Measurements from ENCODE around the gene TLNRD1.

The TLNRD1 gene

GRCh38 chr15:81029414-81030300 lies 28.9 kb downstream of the TLNRD1 start:
- Histone ChIP-seq H3K9me3 (ENCODE audit: control insufficient read depth, insufficient read depth, low read depth, low read length) (peaks cover 14% of the 10 kb centered on the region), H3K36me3 (ENCODE audit: control insufficient read depth, insufficient read depth, low read length) (no peaks in the 10 kb centered on the region), H3K9ac (ENCODE audit: low read length) (no peak overlapping the region), H3K27ac (ENCODE audit: low read depth, low read length) (no peak overlapping the region), H3K4me1 (ENCODE audit: control insufficient read depth, insufficient read depth, low read length) (peaks cover under 1% of the 10 kb centered on the region; the same call in 1 of the 2 replicates), H3K4me3 (ENCODE audit: low read depth, low read length) (no peak overlapping the region), H3K27me3 (ENCODE audit: control insufficient read depth, insufficient read depth, low read length) (no peaks in the 10 kb centered on the region)

GRCh38 chr15:81030301-81030750 lies 29.6 kb downstream of the TLNRD1 start:
- Histone ChIP-seq H3K4me1 (ENCODE audit: control insufficient read depth, insufficient read depth, low read length) (no peaks in the 10 kb centered on the region; the same call in 1 of the 2 replicates), H3K9ac (ENCODE audit: low read length) (no peak overlapping the region), H3K9me3 (ENCODE audit: control insufficient read depth, insufficient read depth, low read depth, low read length) (peaks cover 14% of the 10 kb centered on the region), H3K27me3 (ENCODE audit: control insufficient read depth, insufficient read depth, low read length) (no peaks in the 10 kb centered on the region), H3K4me3 (ENCODE audit: low read depth, low read length) (no peak overlapping the region), H3K36me3 (ENCODE audit: control insufficient read depth, insufficient read depth, low read length) (no peaks in the 10 kb centered on the region), H3K27ac (ENCODE audit: low read depth, low read length) (no peak overlapping the region)

- H3K9ac ChIP-seq (ENCODE audit: low read length): no peak overlapping the region
- no peak overlapping the region for H3K4me3 ChIP-seq (ENCODE audit: low read depth, low read length)
- H3K27ac ChIP-seq (ENCODE audit: low read depth, low read length): no peak overlapping the region
- no peaks in the 10 kb centered on the region for H3K27me3 ChIP-seq (ENCODE audit: control insufficient read depth, insufficient read depth, low read length)
- peaks cover 14% of the 10 kb centered on the region for H3K9me3 ChIP-seq (ENCODE audit: control insufficient read depth, insufficient read depth, low read depth, low read length)
- no peaks in the 10 kb centered on the region; the same call in 1 of the 2 replicates for H3K4me1 ChIP-seq (ENCODE audit: control insufficient read depth, insufficient read depth, low read length)
- no peaks in the 10 kb centered on the region for H3K36me3 ChIP-seq (ENCODE audit: control insufficient read depth, insufficient read depth, low read length)
Measured at GRCh38 chr15:81031203-81031602, 30.5 kb downstream of the TLNRD1 start.

- no peaks in the 10 kb centered on the region; the same call in 1 of the 2 replicates for H3K4me1 ChIP-seq (ENCODE audit: control insufficient read depth, insufficient read depth, low read length)
- H3K36me3 ChIP-seq (ENCODE audit: control insufficient read depth, insufficient read depth, low read length): no peaks in the 10 kb centered on the region
- H3K9ac ChIP-seq (ENCODE audit: low read length): no peak overlapping the region
- H3K27ac ChIP-seq (ENCODE audit: low read depth, low read length): no peak overlapping the region
- H3K27me3 ChIP-seq (ENCODE audit: control insufficient read depth, insufficient read depth, low read length): no peaks in the 10 kb centered on the region
- H3K9me3 ChIP-seq (ENCODE audit: control insufficient read depth, insufficient read depth, low read depth, low read length): peaks cover 14% of the 10 kb centered on the region
- H3K4me3 ChIP-seq (ENCODE audit: low read depth, low read length): no peak overlapping the region
Measured at GRCh38 chr15:81032355-81032754, 31.6 kb downstream of the TLNRD1 start.

- Histone ChIP-seq H3K4me3 (ENCODE audit: low read depth, low read length) (no peak overlapping the region), H3K4me1 (ENCODE audit: control insufficient read depth, insufficient read depth, low read length) (no peaks in the 10 kb centered on the region; the same call in 1 of the 2 replicates), H3K27ac (ENCODE audit: low read depth, low read length) (no peak overlapping the region), H3K9ac (ENCODE audit: low read length) (no peak overlapping the region), H3K27me3 (ENCODE audit: control insufficient read depth, insufficient read depth, low read length) (no peaks in the 10 kb centered on the region), H3K36me3 (ENCODE audit: control insufficient read depth, insufficient read depth, low read length) (no peaks in the 10 kb centered on the region), H3K9me3 (ENCODE audit: control insufficient read depth, insufficient read depth, low read depth, low read length) (peaks cover 14% of the 10 kb centered on the region)
Measured at GRCh38 chr15:81032818-81033217, 32.1 kb downstream of the TLNRD1 start.

GRCh38 chr15:81033508-81033907 lies 32.8 kb downstream of the TLNRD1 start:
- H3K9ac ChIP-seq (ENCODE audit: low read length): no peak overlapping the region
- no peak overlapping the region for H3K27ac ChIP-seq (ENCODE audit: low read depth, low read length)
- H3K27me3 ChIP-seq (ENCODE audit: control insufficient read depth, insufficient read depth, low read length): no peaks in the 10 kb centered on the region
- no peaks in the 10 kb centered on the region; the same call in 1 of the 2 replicates for H3K4me1 ChIP-seq (ENCODE audit: control insufficient read depth, insufficient read depth, low read length)
- H3K36me3 ChIP-seq (ENCODE audit: control insufficient read depth, insufficient read depth, low read length): no peaks in the 10 kb centered on the region
- no peak overlapping the region for H3K4me3 ChIP-seq (ENCODE audit: low read depth, low read length)
- peaks cover 14% of the 10 kb centered on the region for H3K9me3 ChIP-seq (ENCODE audit: control insufficient read depth, insufficient read depth, low read depth, low read length)

- Histone ChIP-seq H3K27me3 (ENCODE audit: control insufficient read depth, insufficient read depth, low read length) (no peaks in the 10 kb centered on the region), H3K36me3 (ENCODE audit: control insufficient read depth, insufficient read depth, low read length) (no peaks in the 10 kb centered on the region), H3K9me3 (ENCODE audit: control insufficient read depth, insufficient read depth, low read depth, low read length) (no peaks in the 10 kb centered on the region), H3K9ac (ENCODE audit: low read length) (no peak overlapping the region), H3K4me3 (ENCODE audit: low read depth, low read length) (no peak overlapping the region), H3K4me1 (ENCODE audit: control insufficient read depth, insufficient read depth, low read length) (no peaks in the 10 kb centered on the region), H3K27ac (ENCODE audit: low read depth, low read length) (no peak overlapping the region)
Measured at GRCh38 chr15:81037952-81038743, 37.4 kb downstream of the TLNRD1 start.

- Histone ChIP-seq H3K9ac (ENCODE audit: low read length) (no peak overlapping the region), H3K27me3 (ENCODE audit: control insufficient read depth, insufficient read depth, low read length) (no peaks in the 10 kb centered on the region), H3K4me1 (ENCODE audit: control insufficient read depth, insufficient read depth, low read length) (no peaks in the 10 kb centered on the region), H3K36me3 (ENCODE audit: control insufficient read depth, insufficient read depth, low read length) (no peaks in the 10 kb centered on the region), H3K9me3 (ENCODE audit: control insufficient read depth, insufficient read depth, low read depth, low read length) (no peaks in the 10 kb centered on the region), H3K4me3 (ENCODE audit: low read depth, low read length) (no peak overlapping the region), H3K27ac (ENCODE audit: low read depth, low read length) (no peak overlapping the region)
Measured at GRCh38 chr15:81038975-81039607, 38.4 kb downstream of the TLNRD1 start.

GRCh38 chr15:81040757-81041156 lies 40.0 kb downstream of the TLNRD1 start:
- Histone ChIP-seq H3K36me3 (ENCODE audit: control insufficient read depth, insufficient read depth, low read length) (no peaks in the 10 kb centered on the region), H3K4me1 (ENCODE audit: control insufficient read depth, insufficient read depth, low read length) (no peaks in the 10 kb centered on the region), H3K27me3 (ENCODE audit: control insufficient read depth, insufficient read depth, low read length) (no peaks in the 10 kb centered on the region), H3K27ac (ENCODE audit: low read depth, low read length) (no peak overlapping the region), H3K9me3 (ENCODE audit: control insufficient read depth, insufficient read depth, low read depth, low read length) (no peaks in the 10 kb centered on the region), H3K9ac (ENCODE audit: low read length) (no peak overlapping the region), H3K4me3 (ENCODE audit: low read depth, low read length) (no peak overlapping the region)

GRCh38 chr15:81043281-81043934 lies 42.7 kb downstream of the TLNRD1 start:
- Histone ChIP-seq H3K36me3 (ENCODE audit: control insufficient read depth, insufficient read depth, low read length) (no peaks in the 10 kb centered on the region), H3K4me1 (ENCODE audit: control insufficient read depth, insufficient read depth, low read length) (no peaks in the 10 kb centered on the region), H3K9ac (ENCODE audit: low read length) (no peak overlapping the region), H3K4me3 (ENCODE audit: low read depth, low read length) (no peak overlapping the region), H3K27me3 (ENCODE audit: control insufficient read depth, insufficient read depth, low read length) (no peaks in the 10 kb centered on the region), H3K9me3 (ENCODE audit: control insufficient read depth, insufficient read depth, low read depth, low read length) (no peaks in the 10 kb centered on the region; the same call in 1 of the 2 replicates), H3K27ac (ENCODE audit: low read depth, low read length) (no peak overlapping the region)
